Prostate gland (tissue), 2 donors: ENCODE measurements around the gene ENTPD8.

ENCODE experiments used
- POLR2A ChIP-seq: fragments of 450-650 bp; IDR thresholded peaks from one replicate; pipeline ENCODE4 v1.6.1; 2016; ENCODE audit warnings: antibody characterized with exemption, mild to moderate bottlenecking
- POLR2AphosphoS5 ChIP-seq: sonication (generic); formaldehyde crosslinking; IDR thresholded peaks from one replicate; pipeline ENCODE4 v1.6.1; 2017; ENCODE audit warnings: antibody characterized with exemption
- TF ChIP-seq, protein P1 (sequence below), 4 experiments: fragments of 200-600 bp in 2 of 4; fragments of 450-650 bp in 2 of 4; sonication (generic) in 2 of 4; IDR thresholded peaks; 1 replicate in 3 of 4; 2 replicates in 1 of 4; pipeline ENCODE4 v1.5.1; 2016 to 2019; ENCODE audit warnings: antibody characterized with exemption in 4 of 4, mild to moderate bottlenecking in 2 of 4, moderate library complexity in 2 of 4

DNA sequence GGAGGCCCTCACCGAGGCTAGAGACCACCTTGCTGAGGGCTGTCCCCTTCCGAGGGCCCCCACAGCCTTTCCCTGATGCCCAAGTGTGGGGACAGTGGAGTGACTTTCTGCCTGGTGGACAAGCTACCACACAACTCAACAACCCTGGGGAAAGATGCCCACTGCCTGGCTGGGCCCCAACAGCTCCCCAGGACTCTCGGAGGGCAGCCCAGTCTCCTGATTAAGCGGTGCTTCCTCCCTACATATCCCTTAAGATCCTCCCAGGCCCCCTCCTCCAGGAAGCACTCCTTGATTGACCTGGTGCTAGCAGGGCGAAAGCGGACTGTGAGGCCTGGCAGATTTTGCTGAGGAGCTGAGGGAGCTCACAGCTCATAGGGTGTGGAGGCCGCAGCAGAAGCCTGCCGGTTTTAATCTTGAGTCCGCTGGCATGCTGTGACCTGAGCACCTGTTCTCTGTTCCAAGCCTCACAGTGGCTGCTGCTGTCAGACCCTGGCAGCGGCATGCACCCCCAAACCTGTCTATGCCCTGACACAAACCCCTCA is 15.8 kb upstream of the ENTPD8 start:
- TF ChIP-seq, protein P1, sequence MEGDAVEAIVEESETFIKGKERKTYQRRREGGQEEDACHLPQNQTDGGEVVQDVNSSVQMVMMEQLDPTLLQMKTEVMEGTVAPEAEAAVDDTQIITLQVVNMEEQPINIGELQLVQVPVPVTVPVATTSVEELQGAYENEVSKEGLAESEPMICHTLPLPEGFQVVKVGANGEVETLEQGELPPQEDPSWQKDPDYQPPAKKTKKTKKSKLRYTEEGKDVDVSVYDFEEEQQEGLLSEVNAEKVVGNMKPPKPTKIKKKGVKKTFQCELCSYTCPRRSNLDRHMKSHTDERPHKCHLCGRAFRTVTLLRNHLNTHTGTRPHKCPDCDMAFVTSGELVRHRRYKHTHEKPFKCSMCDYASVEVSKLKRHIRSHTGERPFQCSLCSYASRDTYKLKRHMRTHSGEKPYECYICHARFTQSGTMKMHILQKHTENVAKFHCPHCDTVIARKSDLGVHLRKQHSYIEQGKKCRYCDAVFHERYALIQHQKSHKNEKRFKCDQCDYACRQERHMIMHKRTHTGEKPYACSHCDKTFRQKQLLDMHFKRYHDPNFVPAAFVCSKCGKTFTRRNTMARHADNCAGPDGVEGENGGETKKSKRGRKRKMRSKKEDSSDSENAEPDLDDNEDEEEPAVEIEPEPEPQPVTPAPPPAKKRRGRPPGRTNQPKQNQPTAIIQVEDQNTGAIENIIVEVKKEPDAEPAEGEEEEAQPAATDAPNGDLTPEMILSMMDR (IDR thresholded peaks at IDR 0.05): no peak
- no peak for TF ChIP-seq POLR2AphosphoS5
- TF ChIP-seq POLR2A: no peak
